Activated CD4-positive, alpha-beta T cell treated with anti-CD3 and anti-CD28 coated beads for 1 hour (primary cell): ENCODE measurements around the gene ATAD3C.
A peak's percentile ranks its signal among the peaks of the same experiment; 100 is the strongest.
"Not testable (repeated sequence)": the region's sequence is repeated elsewhere in the genome, so short reads cannot be mapped to it uniquely, and the experiment has no call there.

Experiments
- DNase-seq: peaks from one replicate; pipeline ENCODE4 v3.0.0-alpha.2; 2020

ATAD3C gene, protein sequence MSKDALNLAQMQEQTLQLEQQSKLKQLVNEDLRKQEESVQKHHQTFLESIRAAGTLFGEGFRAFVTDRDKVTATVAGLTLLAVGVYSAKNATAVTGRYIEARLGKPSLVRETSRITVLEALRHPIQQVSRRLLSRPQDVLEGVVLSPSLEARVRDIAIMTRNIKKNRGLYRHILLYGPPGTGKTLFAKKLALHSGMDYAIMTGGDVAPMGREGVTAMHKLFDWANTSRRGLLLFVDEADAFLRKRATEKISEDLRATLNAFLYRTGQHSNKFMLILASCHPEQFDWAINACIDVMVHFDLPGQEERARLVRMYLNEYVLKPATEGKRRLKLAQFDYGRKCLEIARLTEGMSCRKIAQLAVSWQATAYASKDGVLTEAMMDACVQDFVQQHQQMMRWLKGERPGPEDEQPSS

GRCh38 chr1:1449099-1449739 lies at the start of gene ATAD3C:
Gene ATAD3C, plus strand, starts transcription at chr1:1449689. Its CDS starts 995 bp downstream, at chr1:1450684.
- DNase-seq = no peak

GRCh38 chr1:1399872-1400575 lies 49.5 kb upstream of the ATAD3C start:
- no peak for DNase-seq

DNA sequence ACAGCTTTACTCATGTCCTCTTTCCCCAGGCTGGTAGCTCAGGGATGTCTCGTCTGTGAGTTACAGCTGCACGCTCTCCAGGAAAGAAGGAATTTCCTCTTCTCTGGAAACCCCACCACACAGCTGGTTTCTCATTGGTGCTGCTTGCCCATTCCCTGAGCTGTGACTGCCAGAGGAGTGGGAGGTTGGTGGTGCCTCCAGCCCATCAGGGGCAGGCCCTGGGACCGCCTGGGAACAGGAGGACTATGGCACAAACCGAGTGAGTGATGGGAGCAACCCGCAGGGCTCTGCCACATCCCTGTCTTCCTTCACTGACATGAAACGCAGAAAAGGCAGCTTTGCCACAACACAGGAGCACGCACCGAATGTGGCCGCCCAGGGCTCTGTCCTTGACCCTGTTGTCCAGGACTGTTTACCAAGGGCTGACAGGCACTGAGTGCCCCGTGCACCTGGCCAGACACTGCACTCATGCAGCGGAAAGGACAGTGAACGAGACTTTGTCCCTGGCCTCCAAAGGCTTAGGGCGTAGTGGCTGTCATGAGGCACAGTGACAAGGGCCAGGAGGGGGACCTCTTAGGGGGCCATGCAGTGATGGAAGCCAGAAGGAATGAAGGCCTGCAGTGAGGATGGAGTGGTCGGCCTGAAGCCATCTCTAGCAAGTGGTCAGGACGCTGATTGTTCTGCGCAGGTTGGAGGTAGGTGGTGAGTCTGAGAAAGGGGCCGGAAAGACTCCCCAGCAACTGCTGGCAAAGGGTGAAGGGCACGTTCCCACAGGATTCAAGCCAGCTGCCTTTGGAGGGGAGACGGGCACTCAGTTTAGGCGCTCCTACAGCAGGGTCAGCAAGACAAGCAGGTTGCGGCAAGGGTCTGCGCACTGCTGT lies 48.7 kb upstream of the ATAD3C start:
- DNase-seq = no peak

- no peak for DNase-seq
Observed at GRCh38 chr1:1401457-1402010, 48.0 kb upstream of the ATAD3C start.

DNA sequence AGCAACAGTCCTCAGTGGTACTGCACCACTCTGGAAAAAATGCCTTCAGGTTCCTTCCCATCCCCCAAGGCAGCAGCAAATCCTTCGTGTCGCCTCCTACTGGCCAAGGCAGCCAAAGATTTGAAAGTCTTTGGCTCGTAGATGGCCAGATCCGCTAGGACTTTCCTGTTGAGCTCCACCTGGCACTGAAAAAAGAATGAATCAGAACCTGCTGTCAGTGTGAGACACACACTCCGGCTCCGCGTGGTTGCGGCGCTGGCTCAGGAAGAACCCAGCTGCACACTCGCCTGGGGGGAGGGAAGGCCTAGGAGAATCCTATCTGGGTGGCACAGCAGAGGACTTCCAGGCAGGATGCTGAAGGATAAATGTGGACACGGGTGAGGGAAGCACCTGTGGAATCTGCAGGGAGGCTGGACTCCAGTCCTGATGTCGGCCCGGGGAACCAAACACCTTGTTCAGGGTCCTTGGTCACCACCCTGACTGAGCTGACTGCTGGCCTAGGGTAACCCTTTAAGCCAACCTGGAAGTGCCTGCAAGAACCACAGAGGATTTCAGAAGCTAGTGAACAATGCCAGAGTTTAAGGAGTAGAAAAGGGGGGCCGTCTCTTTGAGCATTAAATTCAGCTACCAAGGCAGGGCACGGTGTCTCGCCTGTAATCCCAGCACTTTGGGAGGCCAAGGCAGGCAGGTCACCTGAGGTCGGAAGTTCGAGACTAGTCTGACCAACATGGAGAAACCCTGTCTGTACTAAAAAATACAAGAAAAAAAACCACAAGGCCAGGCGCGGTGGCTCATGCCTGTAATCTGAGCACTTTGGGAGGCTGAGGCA lies 47.2 kb upstream of the ATAD3C start:
- DNase-seq = no peak

DNA sequence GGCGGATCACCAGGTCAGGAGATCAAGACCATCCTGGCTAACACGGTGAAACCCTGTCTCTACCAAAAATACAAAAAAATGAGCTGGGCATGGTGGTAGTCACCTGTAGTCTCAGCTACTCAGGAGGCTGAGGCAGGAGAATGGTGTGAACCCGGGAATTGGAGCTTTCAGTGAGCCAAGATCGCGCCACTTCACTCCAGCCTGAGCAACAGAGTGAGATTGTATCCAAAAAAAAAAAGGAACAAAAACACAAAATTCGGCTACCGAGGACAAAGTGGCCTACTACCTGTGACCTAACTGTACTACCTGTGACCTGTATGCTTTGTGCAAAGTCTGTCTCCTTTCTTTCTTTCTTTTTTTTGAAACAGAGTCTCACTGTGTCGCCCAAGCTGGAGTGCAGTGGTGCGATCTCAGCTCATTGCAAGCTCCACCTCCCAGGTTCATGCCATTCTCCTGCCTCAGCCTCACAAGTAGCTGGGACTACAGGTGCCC lies 46.5 kb upstream of the ATAD3C start:
- not testable (repeated sequence) for DNase-seq

- no peak for DNase-seq
Observed at GRCh38 chr1:1403653-1404052, 45.8 kb upstream of the ATAD3C start.

DNA sequence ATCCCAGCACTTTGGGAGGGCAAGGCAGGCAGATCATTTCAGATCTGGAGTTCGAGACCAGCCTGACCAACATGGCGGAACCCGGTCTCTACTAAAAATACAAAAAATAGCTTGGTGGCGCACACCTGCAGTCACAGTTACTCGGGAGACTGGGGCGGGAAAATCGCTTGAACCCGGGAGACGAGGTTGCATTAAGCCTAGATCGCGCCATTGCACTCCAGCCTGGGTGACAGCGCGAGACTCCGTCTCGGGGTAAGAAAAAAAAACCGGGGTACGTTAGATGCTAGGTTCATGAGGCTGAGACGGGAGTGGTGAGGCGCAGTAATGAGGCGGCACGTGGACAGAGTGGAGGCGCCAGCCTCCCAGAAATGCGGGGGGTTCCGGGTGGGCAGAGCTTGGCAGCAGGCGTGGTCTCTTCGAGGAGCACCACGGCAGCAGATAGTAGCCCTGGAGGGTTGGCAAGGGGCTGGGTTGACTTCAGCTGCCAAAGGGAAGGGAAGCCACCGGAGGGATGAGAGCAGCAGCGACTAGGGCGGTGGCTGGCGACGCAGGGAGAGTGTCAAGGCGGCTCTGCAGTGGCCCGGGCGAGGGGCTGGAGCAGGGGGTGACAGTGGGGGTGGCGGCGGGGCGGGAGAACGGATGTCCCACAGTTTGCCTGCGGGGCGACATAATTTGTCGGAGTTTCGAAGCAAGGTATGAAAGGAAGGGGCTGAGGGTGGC lies 43.2 kb upstream of the ATAD3C start:
- no peak for DNase-seq

DNA sequence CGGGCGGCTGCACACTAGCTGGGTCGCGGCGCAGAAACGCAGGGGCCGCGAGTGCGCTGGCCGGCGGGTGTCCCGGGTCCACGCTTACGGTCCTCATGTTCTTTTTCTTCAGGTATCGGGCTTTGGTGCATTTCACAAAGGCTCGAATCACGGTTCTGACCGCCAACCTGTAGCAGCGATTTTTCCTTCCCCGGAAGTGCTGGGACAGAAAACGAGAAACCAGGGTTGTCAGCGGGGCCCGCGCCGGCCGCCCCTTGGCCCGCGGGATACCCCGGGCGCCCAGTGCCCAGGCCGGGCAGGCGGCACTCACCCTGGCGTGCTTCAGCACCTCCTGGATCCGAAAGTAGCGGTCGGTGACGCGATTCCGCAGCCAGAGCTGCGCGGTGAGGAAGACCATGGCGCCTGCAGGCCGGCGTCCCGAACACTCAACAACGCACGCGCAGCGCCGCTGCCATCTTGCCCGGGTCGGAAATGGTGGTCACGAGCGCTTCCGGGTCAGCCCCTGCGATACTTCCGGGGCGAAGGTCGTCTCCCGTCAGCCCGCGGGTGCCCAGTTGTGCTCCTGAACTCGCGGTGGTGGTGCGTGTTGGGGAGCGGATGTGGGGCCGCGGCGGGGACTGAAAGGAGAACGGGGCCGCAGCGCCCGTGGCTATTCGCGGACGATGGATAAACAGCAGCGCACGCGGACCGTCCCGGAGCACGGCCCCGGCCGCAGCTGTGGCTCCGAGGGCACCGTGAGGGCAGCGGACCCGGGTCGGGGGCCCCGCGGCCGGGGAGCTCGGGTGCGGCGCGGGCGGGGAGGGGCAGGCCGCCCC lies 42.5 kb upstream of the ATAD3C start, which contains the start of gene MRPL20:
TSS of gene MRPL20 (minus strand) at position 473 of the 815 bp plus-strand sequence. CDS start at position 397, 76 bp downstream.
- peak; percentile 93 for DNase-seq

DNA sequence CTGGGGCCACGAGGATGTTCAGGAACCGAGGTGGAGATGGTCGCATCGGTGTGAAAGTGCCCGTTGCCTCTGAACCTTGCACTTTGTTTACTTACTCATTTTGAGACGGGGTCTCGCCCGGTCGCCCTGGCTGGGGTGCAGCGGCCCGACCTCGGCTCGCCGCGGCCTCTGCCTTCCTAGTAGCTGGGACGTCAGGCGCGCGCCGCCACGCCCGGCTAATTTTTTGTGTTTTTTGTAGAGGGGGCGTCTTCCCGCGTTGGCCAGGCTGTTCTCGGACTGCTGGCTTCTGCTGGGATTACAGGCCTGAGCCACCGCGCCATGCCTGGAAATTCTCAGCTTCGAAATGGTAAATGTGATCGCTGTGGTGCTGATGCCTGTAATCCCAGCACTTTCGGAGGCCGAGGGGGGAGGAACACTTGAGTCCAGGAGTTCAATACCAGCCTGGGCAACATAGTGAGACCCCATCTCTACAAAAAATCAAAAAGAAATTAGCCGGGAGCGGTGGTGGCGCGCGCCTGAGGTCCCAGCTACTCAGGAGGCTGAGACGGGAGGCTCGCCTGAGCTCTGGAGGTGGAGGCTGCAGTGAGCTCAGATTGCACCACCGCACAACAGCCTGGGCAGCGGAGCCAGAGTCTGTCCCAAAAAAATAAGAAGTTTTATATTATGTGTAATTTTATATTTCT lies 41.7 kb upstream of the ATAD3C start:
- no peak for DNase-seq

GRCh38 chr1:1410238-1410637 lies 39.3 kb upstream of the ATAD3C start:
- DNase-seq = not testable (repeated sequence)

- DNase-seq = no peak
Observed at GRCh38 chr1:1411626-1412025, 37.9 kb upstream of the ATAD3C start.

GRCh38 chr1:1412311-1412902 lies 37.1 kb upstream of the ATAD3C start:
- not testable (repeated sequence) for DNase-seq

- no peak for DNase-seq
Observed at GRCh38 chr1:1415751-1416150, 33.7 kb upstream of the ATAD3C start.

DNA sequence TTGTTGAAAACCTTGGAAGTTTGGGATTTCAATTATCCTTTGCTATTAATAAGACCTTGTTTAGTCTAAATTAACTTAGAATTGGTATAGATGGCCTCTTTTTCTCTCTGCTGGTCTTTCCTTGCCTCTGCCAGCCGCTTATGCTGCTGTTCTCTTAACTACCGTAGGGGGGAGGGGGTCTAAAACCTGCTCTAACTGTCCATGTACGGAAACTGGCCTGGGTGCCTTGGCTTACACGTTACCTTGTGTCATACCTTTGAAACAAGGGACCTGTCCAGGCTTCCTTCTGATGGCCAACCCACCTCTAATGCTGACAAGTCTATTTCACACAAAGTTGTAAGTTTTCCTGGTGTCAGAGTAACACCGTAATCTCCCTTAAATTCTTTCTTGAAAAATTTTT lies 32.1 kb upstream of the ATAD3C start:
- DNase-seq = not testable (repeated sequence)

GRCh38 chr1:1417825-1418463 lies 31.5 kb upstream of the ATAD3C start:
- DNase-seq = not testable (repeated sequence)

GRCh38 chr1:1418464-1419362 lies 30.8 kb upstream of the ATAD3C start:
- DNase-seq = no peak
